COR-L47 (cell line): ENCODE data around the gene CDKN2AIPNL.
"Not testable (repeated sequence)": the region's sequence is repeated elsewhere in the genome, so short reads cannot be mapped to it uniquely, and the experiment has no call there.

Source experiments
- DNase-seq: peaks from one replicate; lab custom pipeline; 2025; lab: John Stamatoyannopoulos, UW

CDKN2AIPNL gene

GRCh38 chr5:134397196-134397595, 14.5 kb downstream of the CDKN2AIPNL start:
- DNase-seq: no peak

- no peak for DNase-seq
Observed at GRCh38 chr5:134396274-134396673, 15.4 kb downstream of the CDKN2AIPNL start.

DNA sequence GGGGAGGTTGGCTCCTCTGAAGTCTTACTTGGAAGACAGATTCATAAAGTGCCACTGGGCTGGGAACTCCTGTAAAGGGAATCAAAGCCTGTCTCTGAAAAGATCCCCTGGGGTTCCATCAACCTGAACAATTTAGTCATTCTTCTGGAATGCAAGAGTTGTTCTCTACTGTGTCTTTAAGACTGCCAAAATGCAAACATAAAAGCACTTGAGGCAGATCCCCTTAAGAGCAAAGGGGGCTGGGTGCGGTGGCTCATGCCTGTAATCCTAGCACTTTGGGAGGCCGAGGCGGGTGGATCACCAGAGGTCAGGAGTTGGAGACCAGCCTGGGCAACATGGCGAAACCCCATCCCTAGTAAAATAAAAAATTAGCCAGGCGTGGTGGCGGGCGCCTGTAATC, 16.7 kb downstream of the CDKN2AIPNL start:
- no peak for DNase-seq

DNA sequence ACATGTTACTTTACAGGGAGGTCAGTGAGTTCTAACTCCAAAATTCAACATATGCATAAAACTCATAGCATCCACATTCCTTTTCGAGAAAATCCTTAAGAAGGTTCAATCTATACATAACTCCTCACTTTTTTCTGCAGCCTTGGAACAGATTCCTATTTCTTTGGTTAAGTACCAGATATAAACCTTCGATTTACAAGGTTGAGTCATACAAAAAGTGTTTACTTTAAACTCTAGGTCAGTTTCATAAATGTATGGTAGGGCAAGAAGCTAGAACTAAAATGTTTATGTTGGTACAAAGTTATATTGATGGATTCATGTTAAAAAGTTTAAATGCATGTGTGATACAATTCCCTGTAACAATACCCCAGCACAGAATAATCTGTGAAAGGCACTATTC, 19.4 kb downstream of the CDKN2AIPNL start:
- DNase-seq: no peak

DNA sequence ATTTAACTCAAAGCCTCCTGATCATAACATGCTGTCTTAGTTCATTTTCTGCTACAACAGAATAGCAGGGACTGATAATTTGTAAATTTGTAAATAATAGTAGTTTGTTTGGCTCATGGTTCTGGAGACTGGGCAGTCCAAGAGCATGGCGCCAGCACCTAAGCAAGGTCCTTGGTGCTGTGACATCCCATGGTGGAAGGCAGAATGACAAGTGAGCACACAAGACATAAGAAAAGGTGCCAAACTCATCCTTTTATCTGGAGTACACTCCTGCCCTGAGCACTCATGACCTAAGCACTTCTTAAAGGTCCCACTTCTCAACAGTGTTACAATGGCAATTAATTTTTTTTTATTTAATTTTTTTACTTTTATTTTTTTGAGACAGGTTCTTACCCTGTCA, 24.2 kb downstream of the CDKN2AIPNL start:
- no peak for DNase-seq

- no peak for DNase-seq
Observed at GRCh38 chr5:134383980-134384697, 27.5 kb downstream of the CDKN2AIPNL start.

GRCh38 chr5:134382204-134382603, 29.5 kb downstream of the CDKN2AIPNL start:
- not testable (repeated sequence) for DNase-seq

DNA sequence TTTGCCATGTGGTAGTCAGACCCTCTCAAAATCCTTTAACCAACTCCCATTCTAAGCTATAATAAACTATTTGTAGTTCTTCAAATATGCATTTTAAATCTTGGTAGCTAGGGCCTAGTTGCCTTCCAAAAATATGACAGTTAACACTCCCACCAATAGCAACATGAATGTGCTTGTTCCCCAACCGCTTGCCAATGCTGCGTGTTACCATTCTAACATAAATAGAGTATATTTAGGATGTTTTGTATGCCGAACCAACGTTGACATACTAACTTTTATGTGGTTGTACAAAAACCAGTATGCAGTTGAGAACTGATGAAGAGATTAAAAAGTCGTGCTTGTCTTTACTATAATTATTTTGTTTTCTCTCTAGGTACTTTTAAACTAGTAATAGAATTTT, 31.3 kb downstream of the CDKN2AIPNL start:
- DNase-seq: no peak

GRCh38 chr5:134374232-134374631, 37.4 kb downstream of the CDKN2AIPNL start:
- no peak for DNase-seq

GRCh38 chr5:134373633-134374032, 38.0 kb downstream of the CDKN2AIPNL start:
- DNase-seq: not testable (repeated sequence)

DNA sequence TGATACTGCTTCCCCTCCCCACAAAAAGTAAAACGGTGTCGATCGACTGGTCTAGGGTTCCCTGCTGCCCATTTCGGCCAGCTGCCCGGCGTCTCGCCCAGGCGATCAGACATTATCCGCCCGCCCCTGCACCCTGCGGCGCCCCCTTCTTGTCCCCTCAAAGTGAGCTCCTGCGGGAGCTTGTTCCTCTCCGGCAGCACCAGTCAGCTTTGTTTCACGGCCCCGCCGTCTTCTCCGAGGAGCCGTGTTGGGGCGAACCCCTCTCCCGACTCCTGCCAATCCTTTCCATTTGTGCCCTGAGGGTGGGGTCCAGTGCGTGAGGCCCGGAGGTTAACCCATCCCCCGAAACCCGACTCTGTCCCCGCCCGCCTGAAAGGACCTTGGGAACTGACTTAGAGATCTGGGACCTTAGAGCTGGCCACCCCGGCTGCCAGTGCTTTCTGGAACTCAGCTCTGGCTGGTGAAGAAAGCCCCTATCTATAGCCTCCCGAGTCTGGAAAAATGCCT, 39.8 kb downstream of the CDKN2AIPNL start:
- peak; percentile 34 for DNase-seq

GRCh38 chr5:134370871-134371833, 40.5 kb downstream of the CDKN2AIPNL start, which contains the start of gene UBE2B:
TSS of gene UBE2B (plus strand) at chr5:134371569. CDS start at chr5:134371596, 27 bp downstream.
- peak; percentile 99 for DNase-seq

GRCh38 chr5:134370311-134370870, 41.3 kb downstream of the CDKN2AIPNL start:
- no peak for DNase-seq

GRCh38 chr5:134365604-134366003, 46.1 kb downstream of the CDKN2AIPNL start:
- no peak for DNase-seq

GRCh38 chr5:134355681-134356080, 56.0 kb downstream of the CDKN2AIPNL start:
- DNase-seq: no peak
